Hematopoietic multipotent progenitor cell treated with erythropoietin and hydrocortisone succinate and interleukin-3 and kit ligand, for 17 days (in vitro differentiated cells): ENCODE measurements around the gene RGS19.

Source experiments
- DNase-seq: peaks from one replicate; pipeline ENCODE4 v3.0.0-alpha.2; 2015; ENCODE audit warnings: low spot score

Gene RGS19

DNA sequence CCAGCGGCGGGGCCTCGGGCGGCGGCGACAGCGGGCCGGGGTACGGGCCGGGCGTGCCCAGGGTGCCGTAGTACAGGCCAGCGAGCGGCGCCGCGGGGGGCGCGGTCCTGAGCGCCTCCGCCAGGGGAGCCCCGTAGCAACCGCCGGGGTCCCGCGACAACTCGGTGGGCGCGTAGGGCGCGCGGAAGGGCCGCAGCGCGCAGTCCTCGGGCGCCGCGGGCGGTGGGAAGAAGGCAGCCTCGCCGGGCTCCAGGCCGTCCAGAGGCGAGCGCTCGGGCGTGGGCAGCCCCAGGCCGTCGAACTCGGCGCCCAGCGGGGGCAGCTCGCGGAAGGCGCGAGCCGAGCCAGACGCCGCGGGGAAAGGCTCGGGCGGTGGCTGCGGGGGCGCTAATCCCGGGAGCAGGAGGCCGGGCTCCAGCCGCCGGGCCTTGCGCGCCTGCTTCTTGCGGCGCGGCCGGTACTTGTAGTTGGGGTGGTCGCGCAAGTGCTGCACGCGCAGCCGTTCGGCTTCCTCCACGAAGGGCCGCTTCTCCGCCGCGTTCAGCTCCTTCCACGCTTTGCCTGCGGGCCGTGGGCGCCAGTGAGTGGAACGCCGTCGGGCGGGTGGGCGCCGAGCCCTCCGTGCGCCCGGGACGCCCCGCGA, 30.8 kb downstream of the RGS19 start:
- DNase-seq = no peak

DNA sequence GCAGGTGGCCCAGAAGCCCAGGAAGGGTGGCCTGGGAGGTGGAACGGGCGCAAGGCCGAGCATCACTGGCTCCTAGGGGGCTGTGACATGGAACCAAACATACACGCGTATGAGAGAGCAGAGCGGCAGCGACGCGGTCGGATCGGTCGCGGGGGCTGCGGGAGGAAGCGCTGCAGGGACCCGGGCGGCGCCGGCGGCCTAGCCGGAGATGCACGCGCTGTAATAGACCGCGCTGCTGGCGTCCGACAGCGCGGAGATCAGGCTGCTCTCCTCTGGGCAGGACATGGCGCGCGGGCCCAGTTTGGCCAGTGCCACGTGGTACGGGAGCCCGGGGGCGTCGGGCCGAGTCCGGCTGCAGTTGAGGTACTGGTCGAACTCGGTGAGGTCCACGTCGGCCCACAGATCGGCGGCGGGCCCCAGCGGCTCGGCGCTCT, 31.3 kb downstream of the RGS19 start:
- DNase-seq = no peak

GRCh38 chr20:64047046-64047389, 32.3 kb downstream of the RGS19 start:
- DNase-seq = no peak

DNA sequence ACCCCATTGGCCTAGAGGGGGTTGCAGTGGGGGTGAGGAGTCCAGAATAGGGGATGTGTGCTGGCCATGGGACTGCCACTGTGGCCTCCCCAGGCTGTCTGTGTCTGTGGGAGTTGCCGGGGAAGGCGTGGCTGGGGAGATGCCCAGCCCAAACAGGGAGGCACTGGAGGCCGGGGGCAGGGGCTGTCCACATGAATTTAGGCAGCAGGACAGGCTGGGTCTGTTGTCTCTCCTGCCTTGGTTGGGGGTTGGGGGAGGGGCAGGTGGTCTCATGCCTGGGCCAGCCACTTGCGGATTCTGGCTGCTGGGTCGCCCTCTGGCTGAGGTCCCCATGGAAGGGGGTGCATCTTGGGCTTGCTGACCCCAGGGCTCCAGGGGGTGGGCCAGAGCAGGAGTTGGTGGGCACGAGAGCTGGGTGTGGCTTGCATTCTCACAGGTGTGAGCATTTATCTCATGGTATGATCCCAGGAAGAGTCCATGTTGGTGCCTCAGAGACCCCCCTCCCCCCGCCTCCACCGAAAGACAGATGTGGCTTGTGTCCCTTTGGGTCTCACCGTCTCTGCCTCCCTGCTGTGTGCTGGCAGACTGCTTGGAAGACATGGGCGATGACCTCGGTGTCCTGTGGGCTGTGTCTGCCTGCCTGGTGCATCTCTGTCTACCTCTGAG, 33.8 kb downstream of the RGS19 start:
- no peak for DNase-seq

GRCh38 chr20:64044484-64045247, 34.7 kb downstream of the RGS19 start:
- no peak for DNase-seq

DNA sequence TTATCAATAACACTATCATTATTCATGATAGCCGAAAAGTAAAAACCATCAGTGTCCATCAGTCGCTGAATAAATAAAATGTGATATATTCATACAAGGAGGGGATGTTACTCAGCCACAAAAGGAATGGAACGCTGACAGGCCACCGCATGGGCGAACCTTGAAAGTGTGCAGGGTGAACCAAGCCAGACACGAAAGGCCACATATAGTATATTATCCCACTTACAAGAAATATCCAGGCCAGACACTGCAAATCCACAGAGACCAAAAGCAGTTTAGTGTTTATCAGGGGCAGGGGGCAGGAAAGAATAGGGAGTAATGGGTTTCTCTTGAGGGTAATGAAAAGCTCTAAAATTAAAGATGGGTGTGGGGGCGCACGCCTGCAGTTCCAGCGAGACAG, 35.5 kb downstream of the RGS19 start:
- no peak for DNase-seq

GRCh38 chr20:64042054-64042781, 37.1 kb downstream of the RGS19 start:
- DNase-seq = no peak

DNA sequence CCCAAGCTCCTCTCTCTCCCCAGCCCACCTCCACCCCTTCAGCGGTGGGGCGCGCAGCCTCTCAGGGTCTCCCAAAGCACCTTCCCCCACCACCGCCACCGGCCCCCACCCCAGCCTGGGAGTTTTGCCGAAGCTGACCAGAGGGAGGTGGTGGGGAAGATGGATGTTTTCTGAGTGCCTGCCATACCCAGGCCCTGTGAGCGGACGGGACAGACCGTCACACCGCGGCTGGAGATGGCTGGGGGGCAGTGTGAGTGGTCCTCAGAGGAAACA, 37.6 kb downstream of the RGS19 start:
- no peak for DNase-seq

GRCh38 chr20:64041040-64041780, 38.1 kb downstream of the RGS19 start:
- DNase-seq = no peak

- no peak for DNase-seq
These were observed 38.9 kb downstream of the RGS19 start for GRCh38 chr20:64040231-64041039.

GRCh38 chr20:64039293-64040160, 39.8 kb downstream of the RGS19 start:
- DNase-seq = no peak

DNA sequence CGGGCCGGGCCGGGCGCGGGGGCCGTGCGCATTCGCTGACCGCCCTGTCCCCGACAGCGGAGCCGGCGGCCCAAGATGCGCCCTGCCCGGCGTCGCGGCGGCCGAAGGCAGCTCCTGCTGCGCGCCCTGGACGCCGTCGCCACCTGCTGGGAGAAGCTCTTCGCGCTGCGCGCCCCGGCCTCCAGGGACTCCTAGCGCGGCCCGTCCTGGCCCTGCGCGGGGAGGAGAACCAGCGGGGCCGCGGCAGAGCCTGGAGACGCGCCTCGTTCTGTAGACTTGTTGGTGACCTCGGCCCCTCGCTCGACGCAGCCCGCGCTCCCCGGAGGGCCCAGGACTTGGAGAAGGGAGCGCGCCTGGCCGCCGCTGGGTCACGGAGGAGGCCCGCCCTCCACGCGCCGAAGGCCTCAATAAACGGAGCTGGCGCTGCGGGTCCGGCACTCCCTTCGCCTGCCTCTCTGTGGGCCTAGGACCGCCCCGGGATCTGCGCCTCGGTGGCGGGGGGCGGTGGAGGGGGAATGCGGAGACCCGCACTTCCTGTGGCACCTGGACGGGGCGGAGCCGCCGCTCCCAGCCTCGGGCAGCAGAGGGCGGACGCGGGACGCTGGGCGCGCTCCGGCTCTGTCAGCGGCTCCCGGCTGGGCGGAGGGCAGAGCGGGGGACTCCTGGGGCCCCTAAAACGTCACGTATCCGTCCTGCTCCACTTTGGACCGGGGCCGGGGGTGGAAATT, 40.6 kb downstream of the RGS19 start:
- DNase-seq = no peak

DNA sequence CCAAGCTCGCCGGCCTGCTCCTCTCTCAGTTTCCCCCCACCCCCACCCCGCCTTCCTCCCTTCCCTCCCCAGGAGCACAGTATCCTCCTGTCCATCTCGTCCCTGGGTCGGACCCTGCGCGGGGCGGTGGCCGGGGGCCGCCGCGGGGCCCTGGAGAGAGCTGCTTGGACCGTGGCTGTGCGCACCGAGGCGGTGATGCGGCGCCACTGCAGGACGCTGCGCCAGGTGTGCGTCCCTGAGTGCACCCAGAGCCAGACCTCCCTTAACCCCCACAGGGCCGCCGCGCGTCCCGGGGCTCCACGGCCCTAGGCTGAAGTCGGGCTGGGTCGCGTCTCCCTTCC, 41.1 kb downstream of the RGS19 start:
- DNase-seq = no peak

- DNase-seq = no peak
These were observed 41.7 kb downstream of the RGS19 start for GRCh38 chr20:64037498-64038213.

GRCh38 chr20:64037199-64037497, 42.2 kb downstream of the RGS19 start:
- no peak for DNase-seq

DNA sequence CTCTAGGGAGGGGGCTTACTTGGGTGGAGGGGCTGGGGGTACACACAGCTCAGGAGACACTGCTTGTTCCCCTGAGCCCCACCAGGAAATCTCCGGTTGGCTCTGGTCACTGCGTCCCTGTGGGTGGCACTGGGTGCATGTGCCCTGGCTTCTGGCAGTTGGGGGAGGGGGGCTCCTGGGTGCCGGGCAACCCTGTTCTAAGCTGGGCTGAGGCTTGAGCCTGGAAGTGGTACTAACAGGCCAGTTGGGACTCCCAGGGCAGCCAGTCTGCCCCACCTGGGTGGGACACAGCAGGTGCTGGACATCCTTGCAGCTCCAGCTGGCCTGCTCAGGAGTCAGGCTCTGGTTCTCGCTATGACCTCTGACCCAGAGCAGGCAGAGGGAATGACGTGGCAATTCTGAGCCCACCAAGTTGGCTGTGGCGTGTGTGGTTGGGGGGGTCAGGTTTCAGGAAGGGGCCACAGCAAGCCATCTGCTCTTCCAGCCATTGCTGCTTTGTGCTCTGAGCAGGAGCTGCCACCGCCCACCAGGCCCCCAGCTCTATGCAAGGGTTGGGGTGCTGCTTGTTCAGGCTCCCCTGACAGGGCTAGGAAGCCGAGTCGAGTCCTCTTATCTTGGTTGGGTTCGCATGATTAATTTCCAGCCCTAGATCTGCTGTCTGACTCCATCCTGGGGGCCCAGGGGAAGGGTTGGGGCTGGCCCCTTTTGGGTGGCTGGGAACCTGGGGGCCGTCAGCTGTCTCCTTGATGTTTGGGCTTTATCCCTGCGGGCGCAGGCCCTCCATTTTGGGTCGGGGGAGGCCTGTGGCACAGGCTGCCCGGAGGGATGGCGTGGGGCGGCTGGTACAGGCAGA, 42.7 kb downstream of the RGS19 start:
- DNase-seq = no peak

DNA sequence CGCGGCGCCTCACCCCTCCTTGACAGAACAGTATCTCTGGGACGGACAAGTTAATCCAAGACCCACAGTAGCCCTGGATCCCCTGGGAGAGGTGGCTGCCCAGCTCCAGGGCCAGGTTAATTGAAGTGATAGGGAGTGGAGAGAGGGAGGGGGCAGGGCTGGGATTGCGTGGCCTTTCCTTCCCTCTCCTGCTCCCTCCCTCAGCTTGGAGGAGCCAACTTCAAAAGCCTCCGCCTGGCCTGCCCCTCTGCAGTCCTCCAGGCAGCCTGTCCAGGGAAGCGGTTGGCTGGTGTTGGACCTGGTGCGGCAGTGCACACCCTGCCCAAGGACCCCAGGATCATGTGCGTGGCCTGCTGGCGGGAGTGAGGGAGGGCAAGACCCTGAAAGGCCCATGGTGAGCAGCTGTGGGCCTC, 43.4 kb downstream of the RGS19 start, which contains the start of gene C20orf204:
TSS of gene C20orf204 (plus strand) at position 250 of the 413 bp plus-strand sequence. CDS start at position 392, 142 bp downstream.
- no peak for DNase-seq
